Mesothelial cell of epicardium (in vitro differentiated cells): ENCODE data around the gene SLC7A9. TPM values are rescaled to one million over a fixed set of nuclear protein-coding genes. Genes with fewer than 3 reads are reported as not detected.

Experiments used
- DNase-seq, 2 experiments: peaks; one replicate each; pipeline ENCODE4 v3.0.0; 2021; ENCODE audit warnings: low spot score in 2 of 2; ENCODE audit not compliant: unreplicated experiment in 2 of 2
- H3K27ac Mint-ChIP-seq: 2 replicates; pipeline ENCODE4 v1.8.0; 2021; ENCODE audit warnings: mixed read lengths
- H3K27me3 Mint-ChIP-seq: 2 replicates; pipeline ENCODE4 v1.8.0; 2021; ENCODE audit warnings: low read depth, mixed read lengths
- H3K36me3 Mint-ChIP-seq: 2 replicates; pipeline ENCODE4 v1.8.0; 2021; ENCODE audit warnings: mixed read lengths
- H3K4me1 Mint-ChIP-seq: 2 replicates; pipeline ENCODE4 v1.8.0; 2021; ENCODE audit warnings: mixed read lengths
- H3K4me3 Mint-ChIP-seq: 2 replicates; pipeline ENCODE4 v1.8.0; 2021; ENCODE audit warnings: mild to moderate bottlenecking, moderate library complexity, mixed read lengths
- H3K9me3 Mint-ChIP-seq: 2 replicates; pipeline ENCODE4 v1.8.0; 2021; ENCODE audit warnings: mixed read lengths
- total RNA-seq: library from RNA; stranded (reverse); gene quantifications from 3 replicates; pipeline ENCODE4 v1.2.1, GENCODE V29; 2021
- TF ChIP-seq, protein P1 (sequence below): fragments of 200-600 bp; sonication (generic); IDR thresholded peaks from one replicate; pipeline ENCODE4 v1.5.0; 2021; ENCODE audit warnings: antibody characterized with exemption; ENCODE audit not compliant: unreplicated experiment

SLC7A9 gene
- total RNA-seq, 1 donor from 2014 or later = 0.65 TPM

DNA sequence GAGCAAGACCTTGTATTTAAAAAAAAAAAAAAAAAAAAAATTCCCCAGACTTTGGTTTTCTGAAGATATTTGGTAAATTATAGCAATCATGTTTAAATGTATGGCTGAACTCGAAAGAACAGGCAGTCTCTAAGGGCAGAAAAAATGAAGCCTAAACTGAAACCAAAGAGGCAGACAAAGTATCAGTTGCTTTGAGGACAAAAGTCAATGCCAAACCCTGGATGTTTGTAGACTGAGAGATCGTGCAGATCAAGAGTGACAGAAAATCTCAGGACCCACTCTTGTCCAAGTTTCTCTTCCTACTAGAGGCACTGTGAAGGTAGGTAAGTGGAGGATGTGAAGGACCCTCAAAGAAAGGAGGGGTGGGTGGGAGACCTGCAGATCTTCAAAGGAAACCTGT is 11.1 kb upstream of the SLC7A9 start:
- Mint-ChIP-seq H3K27ac (no peak overlapping the region), H3K4me1 (no peaks in the 10 kb centered on the region), H3K4me3 (no peak overlapping the region), H3K9me3 (no peaks in the 10 kb centered on the region), H3K27me3 (no peaks in the 10 kb centered on the region), H3K36me3 (peaks cover 19% of the 10 kb centered on the region)
- TF ChIP-seq, protein P1, sequence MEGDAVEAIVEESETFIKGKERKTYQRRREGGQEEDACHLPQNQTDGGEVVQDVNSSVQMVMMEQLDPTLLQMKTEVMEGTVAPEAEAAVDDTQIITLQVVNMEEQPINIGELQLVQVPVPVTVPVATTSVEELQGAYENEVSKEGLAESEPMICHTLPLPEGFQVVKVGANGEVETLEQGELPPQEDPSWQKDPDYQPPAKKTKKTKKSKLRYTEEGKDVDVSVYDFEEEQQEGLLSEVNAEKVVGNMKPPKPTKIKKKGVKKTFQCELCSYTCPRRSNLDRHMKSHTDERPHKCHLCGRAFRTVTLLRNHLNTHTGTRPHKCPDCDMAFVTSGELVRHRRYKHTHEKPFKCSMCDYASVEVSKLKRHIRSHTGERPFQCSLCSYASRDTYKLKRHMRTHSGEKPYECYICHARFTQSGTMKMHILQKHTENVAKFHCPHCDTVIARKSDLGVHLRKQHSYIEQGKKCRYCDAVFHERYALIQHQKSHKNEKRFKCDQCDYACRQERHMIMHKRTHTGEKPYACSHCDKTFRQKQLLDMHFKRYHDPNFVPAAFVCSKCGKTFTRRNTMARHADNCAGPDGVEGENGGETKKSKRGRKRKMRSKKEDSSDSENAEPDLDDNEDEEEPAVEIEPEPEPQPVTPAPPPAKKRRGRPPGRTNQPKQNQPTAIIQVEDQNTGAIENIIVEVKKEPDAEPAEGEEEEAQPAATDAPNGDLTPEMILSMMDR = no peak
- no peak for DNase-seq

DNA sequence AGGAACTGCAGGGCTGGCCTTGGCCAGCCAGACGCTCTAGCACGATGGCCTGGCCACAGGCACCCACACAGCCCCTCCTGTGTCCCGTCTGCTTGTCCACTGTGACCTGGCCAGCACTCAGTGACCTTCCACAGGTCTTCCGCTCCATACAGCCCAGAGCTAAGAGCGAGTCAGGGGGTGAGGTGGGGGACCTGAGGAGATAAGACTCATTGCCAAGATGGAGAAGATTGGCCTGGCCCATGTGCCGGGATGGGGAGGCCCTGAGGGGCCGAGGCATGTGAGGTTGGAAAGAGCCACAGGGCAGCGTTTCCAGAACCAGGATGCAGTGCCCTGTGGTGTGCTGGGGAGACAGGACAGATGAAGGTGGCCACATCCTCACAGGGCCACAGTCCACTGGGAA is 10.2 kb upstream of the SLC7A9 start:
- no peak for DNase-seq
- H3K27ac Mint-ChIP-seq = no peak overlapping the region
- H3K9me3 Mint-ChIP-seq = no peaks in the 10 kb centered on the region
- H3K36me3 Mint-ChIP-seq = peaks cover 19% of the 10 kb centered on the region
- TF ChIP-seq, protein P1 = no peak
- H3K4me3 Mint-ChIP-seq = no peak overlapping the region
- H3K27me3 Mint-ChIP-seq = no peaks in the 10 kb centered on the region
- H3K4me1 Mint-ChIP-seq = no peaks in the 10 kb centered on the region

- Mint-ChIP-seq H3K27me3 (no peaks in the 10 kb centered on the region), H3K9me3 (no peaks in the 10 kb centered on the region), H3K4me1 (no peaks in the 10 kb centered on the region), H3K36me3 (peaks cover 17% of the 10 kb centered on the region), H3K27ac (no peak overlapping the region), H3K4me3 (no peak overlapping the region)
- no peak for DNase-seq
- TF ChIP-seq, protein P1 = no peak
Measured at GRCh38 chr19:32878988-32879387, 9.4 kb upstream of the SLC7A9 start.

DNA sequence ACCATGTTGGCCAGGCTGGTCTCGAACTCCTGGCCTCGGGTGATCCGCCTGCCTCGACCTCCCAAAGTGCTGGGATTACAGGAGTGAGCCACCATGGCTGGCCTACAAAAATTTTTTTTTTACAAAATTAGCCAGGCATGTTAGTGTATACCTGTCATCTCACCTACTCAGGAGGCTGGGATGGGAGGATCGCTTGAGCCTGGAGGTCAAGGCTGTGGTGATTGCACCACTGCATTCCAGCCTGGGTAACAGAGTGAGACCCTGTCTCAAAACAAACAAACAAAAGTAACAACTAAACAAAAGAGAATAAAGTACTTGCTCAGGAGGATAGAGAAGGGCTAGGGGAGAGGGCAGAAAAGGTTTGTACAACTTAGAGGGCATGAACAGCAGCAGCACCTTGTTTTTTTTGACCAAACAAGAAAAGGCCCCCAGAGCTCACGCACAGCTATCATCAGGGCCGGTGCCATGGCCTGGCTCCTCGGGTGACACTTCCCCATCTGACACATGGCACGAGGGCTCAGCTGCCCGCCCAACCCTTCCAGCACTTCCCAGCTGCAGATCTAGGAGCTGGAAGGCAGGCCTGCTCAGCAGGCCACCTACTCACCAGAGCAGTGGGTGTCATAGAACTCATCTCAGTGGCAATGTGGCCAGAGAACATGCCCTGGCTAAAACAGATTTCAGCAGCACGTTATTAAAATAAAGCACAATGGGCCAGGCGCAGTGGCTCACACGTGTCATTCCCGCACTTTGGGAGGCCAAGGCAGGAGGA is 8.6 kb upstream of the SLC7A9 start:
- H3K27ac Mint-ChIP-seq = no peak overlapping the region
- no peaks in the 10 kb centered on the region for H3K27me3 Mint-ChIP-seq
- no peaks in the 10 kb centered on the region for H3K9me3 Mint-ChIP-seq
- no peaks in the 10 kb centered on the region for H3K4me1 Mint-ChIP-seq
- TF ChIP-seq, protein P1 = no peak
- peaks cover 14% of the 10 kb centered on the region for H3K36me3 Mint-ChIP-seq
- DNase-seq = no peak
- H3K4me3 Mint-ChIP-seq = no peak overlapping the region

GRCh38 chr19:32877323-32877912 is 7.9 kb upstream of the SLC7A9 start:
- Mint-ChIP-seq H3K27me3 (no peaks in the 10 kb centered on the region), H3K9me3 (no peaks in the 10 kb centered on the region), H3K4me3 (no peak overlapping the region), H3K4me1 (no peaks in the 10 kb centered on the region), H3K36me3 (peaks cover 14% of the 10 kb centered on the region), H3K27ac (no peak overlapping the region)
- no peak for DNase-seq
- TF ChIP-seq, protein P1 = no peak
